Measurements from ENCODE around the gene HORMAD1. TPM values are rescaled to one million over a fixed set of nuclear protein-coding genes. Genes with fewer than 3 reads are reported as not detected.

The HORMAD1 gene
- total and polyA plus RNA-seq, 2 of the 8 experiments (the other 6 are each of a cell fraction or from before 2014, with no cell fraction given) = not detected

DNA sequence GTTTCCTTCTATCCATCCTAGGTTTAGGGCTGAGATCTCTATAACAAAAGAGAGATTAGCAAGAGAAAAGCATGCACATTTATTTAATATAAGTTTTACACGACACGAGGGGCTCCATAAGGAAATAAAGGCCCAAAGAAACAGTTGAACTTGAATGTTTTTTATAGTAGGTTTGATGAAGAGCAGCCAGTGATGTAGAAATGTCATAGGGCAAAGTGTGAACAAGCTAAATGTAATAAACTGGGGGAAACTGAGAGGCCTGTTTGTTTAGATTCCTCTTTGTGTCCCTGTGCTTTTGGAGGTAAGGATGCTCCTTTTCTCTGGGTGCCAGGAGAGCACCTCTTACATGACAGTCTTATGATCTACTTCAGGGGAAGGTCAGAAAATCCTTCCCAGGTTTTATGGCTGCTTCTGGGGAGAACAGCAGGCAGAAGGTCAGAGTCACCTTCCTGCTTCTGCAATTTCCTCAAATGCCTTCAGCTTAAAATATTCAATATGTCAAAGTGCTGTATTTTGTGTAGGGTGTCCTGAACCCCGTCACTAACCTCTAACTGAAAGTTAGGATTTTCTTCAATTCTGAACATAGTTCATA is 9.5 kb upstream of the HORMAD1 start:
- DNase-seq (ENCODE audit: low read depth in 1 of 2, low spot score in 2 of 2) (no peak), FAIRE-seq (no peak)
- Histone ChIP-seq H2AK5ac (ENCODE audit: low read depth, low read length) (no peak overlapping the region), H2BK20ac (ENCODE audit: low read length) (no peak overlapping the region), H2BK12ac (ENCODE audit: low read depth, low read length) (no peak overlapping the region), H2BK5ac (ENCODE audit: low read depth, low read length) (no peak overlapping the region), H3K36me3 (ENCODE audit: control insufficient read depth in 2 of 4, insufficient read depth in 4 of 4, low read length in 3 of 4) (no peaks in the 10 kb centered on the region), H3K14ac (ENCODE audit: insufficient read length) (no peak overlapping the region), H3K27ac (ENCODE audit: low read depth, low read length) (no peak overlapping the region), H3K79me1 (ENCODE audit: low read depth, low read length) (no peaks in the 10 kb centered on the region), H3K18ac (ENCODE audit: extremely low read depth, low read length) (no peak overlapping the region), H3K4me2 (ENCODE audit: insufficient read depth in 1 of 2, low read depth in 2 of 2, low read length in 2 of 2) (no peak overlapping the region), H3K79me2 (ENCODE audit: control insufficient read depth in 1 of 2, insufficient read depth in 2 of 2, low read length in 2 of 2) (no peaks in the 10 kb centered on the region), H3K4me1 (replicated peaks in 1 of 4; ENCODE audit: control insufficient read depth in 3 of 4, insufficient read depth in 4 of 4, low read length in 3 of 4) (no peaks in the 10 kb centered on the region), H2BK120ac (replicated peaks; ENCODE audit: low read depth, low read length) (no peak overlapping the region), H4K8ac (ENCODE audit: extremely low read depth, insufficient read depth, low read length) (no peak overlapping the region), H3K23ac (ENCODE audit: insufficient read length) (no peak overlapping the region), H4K5ac (ENCODE audit: insufficient read length, low read depth, low read length) (no peak overlapping the region), H3K4ac (replicated peaks; ENCODE audit: insufficient read length, low read depth, low read length) (no peak overlapping the region), H2BK15ac (ENCODE audit: low read length) (no peak overlapping the region), H3K27me3 (replicated peaks in 1 of 4; ENCODE audit: control insufficient read depth in 3 of 4, extremely low read depth in 1 of 4, insufficient read depth in 3 of 4, low read length in 3 of 4) (no peaks in the 10 kb centered on the region), H3K23me2 (ENCODE audit: low read depth, low read length) (no peaks in the 10 kb centered on the region), H2AFZ (ENCODE audit: low read length) (no peak overlapping the region), H3K56ac (replicated peaks; ENCODE audit: insufficient read length, low read depth, low read length) (no peak overlapping the region), H4K20me1 (replicated peaks in 1 of 2; ENCODE audit: control insufficient read depth in 1 of 2, insufficient read depth in 2 of 2, low read length in 2 of 2) (no peaks in the 10 kb centered on the region), H4K91ac (replicated peaks; ENCODE audit: insufficient read length, low read length) (no peak overlapping the region), H3K9me3 (ENCODE audit: insufficient read depth in 2 of 2, low read depth in 1 of 2, low read length in 1 of 2) (peaks cover 0 to 5% of the 10 kb centered on the region in 2 experiments; a peak in 1 of 4 replicates), H3K4me3 (ENCODE audit: extremely low read depth in 1 of 4, insufficient read depth in 2 of 4, low read depth in 3 of 4, low read length in 4 of 4) (no peak overlapping the region), H3K9ac (replicated peaks in 1 of 4; ENCODE audit: extremely low read depth in 1 of 4, low read depth in 3 of 4, low read length in 3 of 4) (no peak overlapping the region)
- TF ChIP-seq ZNF274 (IDR thresholded peaks at IDR 0.05; ENCODE audit: borderline replicate concordance, extremely low read depth, low read length) (no peak), PHF8 (conservative IDR thresholded peaks at IDR 0.05; ENCODE audit: low read depth, low read length) (no peak), SIN3A (conservative IDR thresholded peaks at IDR 0.05 in 1 of 2, IDR thresholded peaks at IDR 0.05 in 1 of 2; ENCODE audit: low read depth in 1 of 2, low read length in 2 of 2) (no peak), RNF2 (IDR thresholded peaks at IDR 0.05; ENCODE audit: borderline replicate concordance, low read depth, low read length, missing control alignments, poor library complexity, severe bottlenecking) (no peak)
- WGBS, 2 experiments (ENCODE audit: extremely low coverage in 1 of 2, insufficient coverage in 1 of 2, insufficient read length in 1 of 2, insufficient replicate concordance in 2 of 2, low coverage in 1 of 2, low lambda C conversion rate in 2 of 2, missing lambda C conversion rate in 1 of 2) = 86% methylated on average over 3 of the region's 3 CpGs; no CpG with 5 or more reads in 1 of the 2 experiments
- ChIA-PET CTCF (ENCODE audit: partially characterized antibody) (interaction anchor here (0.5 kb wide), 1 partner anchor 89 kb away, joined by 3 read pairs; no protein-coding TSS in a partner anchor), POLR2A (ENCODE audit: partially characterized antibody) (no interaction called here)

All from H1 (cell line).